GM19463 (cell line): ENCODE results near the gene PITPNC1.
"Not testable (repeated sequence)": the region's sequence is repeated elsewhere in the genome, so short reads cannot be mapped to it uniquely, and the experiment has no call there.

Experiments
- ATAC-seq: cut with Tn5 transposase; IDR thresholded peaks from one replicate; pipeline ENCODE4 v1.9.1; 2021; ENCODE audit warnings: mild to moderate bottlenecking, moderate library complexity; ENCODE audit not compliant: unreplicated experiment

PITPNC1 gene

GRCh38 chr17:67376737-67377487, at the start of gene PITPNC1:
Gene PITPNC1 (plus strand): TSS chr17:67377281.
- peak; percentile 66 for ATAC-seq

DNA sequence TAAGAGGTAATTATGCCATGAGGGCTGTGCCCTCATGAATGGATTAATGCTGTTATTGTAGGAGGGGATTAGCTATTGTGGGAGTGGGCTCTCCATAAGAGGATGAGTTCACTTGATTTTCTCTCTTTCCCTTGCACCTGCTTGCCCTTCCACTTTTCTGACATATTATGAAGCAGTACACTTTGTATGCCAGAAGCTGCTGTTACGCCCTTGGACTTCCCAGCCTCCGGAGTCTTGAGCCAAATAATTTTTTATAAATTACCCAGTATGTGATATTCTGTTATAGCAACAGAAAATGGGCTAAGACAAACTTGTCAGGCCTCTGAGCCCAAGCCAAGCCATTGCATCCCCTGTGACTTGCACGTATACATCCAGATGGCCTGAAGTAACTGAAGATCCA, 49.1 kb upstream of the PITPNC1 start:
- no peak for ATAC-seq

GRCh38 chr17:67331381-67332161, 45.5 kb upstream of the PITPNC1 start:
- ATAC-seq, result not testable (repeated sequence)

DNA sequence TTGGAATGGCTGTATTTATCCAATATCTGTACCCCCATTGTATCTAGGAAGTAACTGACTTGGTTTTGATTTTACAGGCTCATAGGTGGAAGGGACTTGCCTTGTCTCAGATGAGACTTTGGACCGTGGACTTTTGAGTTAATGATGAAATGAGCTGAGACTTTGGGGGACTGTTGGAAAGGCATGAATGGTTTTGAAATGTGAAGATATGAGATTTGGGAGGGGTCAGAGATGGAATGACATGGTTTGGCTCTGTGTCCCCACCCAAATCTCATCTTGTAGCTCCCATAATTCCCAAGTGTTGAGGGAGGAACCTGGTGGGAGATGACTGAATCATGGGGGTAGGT, 44.9 kb upstream of the PITPNC1 start:
- ATAC-seq, result not testable (repeated sequence)

GRCh38 chr17:67335245-67335835, 41.7 kb upstream of the PITPNC1 start:
- ATAC-seq, result no peak

- ATAC-seq, result no peak
These were observed 40.2 kb upstream of the PITPNC1 start for GRCh38 chr17:67336859-67337258.

DNA sequence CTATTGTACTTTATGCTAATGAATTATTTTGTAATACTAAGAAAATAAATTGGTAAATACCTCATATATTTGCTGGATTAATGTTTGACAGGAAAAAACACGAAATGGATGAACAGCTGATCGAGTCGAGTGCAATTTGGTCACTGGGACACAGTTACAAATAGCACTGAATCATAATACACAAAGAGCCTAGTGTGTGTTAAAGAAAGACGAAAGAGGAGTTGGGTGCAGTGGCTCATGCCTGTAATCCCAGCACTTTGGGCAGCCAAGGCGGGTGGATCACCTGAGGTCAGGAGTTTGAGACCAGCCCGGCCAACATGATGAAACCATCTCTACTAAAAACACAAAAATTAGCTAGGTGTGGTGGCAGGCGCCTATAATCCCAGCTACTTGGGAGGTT, 38.7 kb upstream of the PITPNC1 start:
- ATAC-seq, result not testable (repeated sequence)

DNA sequence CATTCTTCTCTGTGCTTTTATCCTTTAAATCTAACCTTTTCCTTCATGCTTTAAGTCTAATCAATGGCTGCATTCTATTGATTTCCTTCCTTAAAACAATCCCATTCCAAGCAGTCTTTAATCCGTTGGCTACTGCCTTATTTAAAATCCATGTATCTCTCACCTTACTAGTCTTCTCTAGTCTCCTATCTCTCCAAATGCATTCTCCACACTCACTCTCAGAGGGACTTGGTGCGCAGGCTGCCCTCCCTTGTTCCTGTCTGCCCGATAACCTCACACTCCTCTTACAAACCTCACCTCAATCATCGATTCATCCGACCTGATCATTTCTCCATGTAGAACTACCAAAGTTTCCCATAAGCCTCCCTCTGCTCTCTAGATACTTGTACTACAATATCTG, 33.8 kb upstream of the PITPNC1 start:
- no peak for ATAC-seq

- no peak for ATAC-seq
These were observed 29.3 kb upstream of the PITPNC1 start for GRCh38 chr17:67347826-67348225.

DNA sequence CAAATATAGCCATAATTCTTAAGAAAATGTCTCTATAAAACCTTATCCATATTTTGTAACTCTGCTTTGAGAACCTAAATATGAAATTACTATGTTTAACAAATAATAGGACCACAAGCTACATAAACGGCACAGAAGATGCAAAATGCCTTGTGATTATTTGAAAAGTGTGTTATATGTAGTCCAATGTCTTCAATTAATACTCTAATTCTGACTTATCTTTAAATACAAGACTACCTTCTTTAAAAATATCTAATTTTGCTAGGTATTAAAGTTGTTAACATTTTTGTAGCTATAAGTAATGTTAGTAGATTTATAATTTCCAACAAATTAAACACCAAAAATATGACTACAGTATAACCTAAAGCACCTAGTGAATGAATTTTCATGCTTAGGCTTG, 27.7 kb upstream of the PITPNC1 start:
- no peak for ATAC-seq

DNA sequence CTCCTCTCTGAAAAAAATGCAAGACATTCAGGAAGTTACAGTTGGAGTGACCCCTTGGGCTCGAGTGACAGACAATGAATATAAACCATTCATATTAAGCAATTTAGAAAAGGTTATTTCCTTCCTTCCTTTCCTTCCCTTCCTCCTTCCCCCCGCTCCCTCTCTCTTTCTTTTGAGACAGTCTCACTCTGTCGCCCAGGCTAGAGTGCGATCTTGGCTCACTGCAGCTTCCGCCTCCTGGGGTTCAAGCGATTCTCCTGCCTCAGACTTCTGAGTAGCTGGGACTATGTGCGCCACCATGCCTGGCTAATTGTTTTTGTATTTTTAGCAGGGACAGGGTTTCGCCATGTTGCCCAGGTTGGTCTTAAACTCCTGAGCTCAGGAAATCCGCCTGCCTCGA, 23.9 kb upstream of the PITPNC1 start:
- no peak for ATAC-seq

GRCh38 chr17:67353929-67354574, 23.0 kb upstream of the PITPNC1 start:
- no peak for ATAC-seq

- ATAC-seq, result no peak
These were observed 18.5 kb upstream of the PITPNC1 start for GRCh38 chr17:67358612-67359011.

DNA sequence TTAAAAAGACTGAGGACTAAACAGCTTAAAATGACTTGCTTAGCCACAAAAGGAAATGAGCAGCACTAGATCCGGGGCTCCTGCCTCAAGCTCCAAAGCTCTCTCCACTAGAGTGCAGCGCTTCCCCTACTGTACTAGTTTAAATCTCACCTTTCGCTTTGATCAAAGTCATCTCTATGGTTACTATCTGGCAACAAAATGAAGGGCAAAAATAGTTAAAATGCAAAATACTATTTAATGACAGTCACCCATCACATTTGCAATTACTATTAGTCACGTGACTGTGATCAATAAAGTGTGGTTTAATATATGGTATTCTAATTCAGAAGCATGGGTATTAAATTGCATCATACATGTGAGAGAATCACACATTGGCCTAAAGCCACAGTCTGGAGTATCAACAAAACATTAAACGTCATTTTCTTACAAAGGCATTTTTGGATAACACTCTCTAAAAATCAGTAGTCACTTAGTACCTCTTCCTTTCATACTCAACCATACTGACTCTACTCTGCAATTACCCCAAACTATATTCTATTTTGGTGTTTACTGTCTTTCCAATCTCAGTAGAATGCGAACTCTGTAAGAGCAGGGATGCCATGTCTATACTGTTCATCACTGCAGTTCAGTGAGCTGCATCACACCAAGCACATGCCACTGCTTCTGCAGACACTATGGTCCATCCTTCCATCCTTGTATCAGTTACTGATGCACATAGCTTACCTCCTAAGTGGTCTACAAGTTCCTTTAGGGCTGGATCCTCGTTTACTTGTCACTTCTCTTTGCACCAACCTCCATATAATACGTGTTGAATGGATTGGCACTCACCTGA, 16.9 kb upstream of the PITPNC1 start:
- no peak for ATAC-seq

DNA sequence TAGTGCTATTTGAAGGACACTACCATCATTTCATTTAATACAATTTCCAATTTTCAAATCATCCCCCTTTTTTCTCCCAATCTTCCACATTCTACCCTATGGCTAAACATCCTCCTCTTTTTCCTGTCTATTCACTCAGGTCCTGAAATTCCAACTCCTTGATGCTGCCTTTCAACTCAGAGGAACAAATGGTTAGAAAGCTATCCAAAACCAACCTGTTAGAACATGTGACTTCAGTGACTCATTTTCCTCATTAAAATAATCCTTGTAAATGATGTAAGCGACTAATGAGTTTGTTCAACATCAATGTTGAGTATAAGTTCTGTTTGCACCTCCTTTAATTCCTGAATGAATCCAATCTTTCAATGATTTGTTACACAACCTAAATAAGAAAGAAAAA, 16.2 kb upstream of the PITPNC1 start:
- no peak for ATAC-seq

DNA sequence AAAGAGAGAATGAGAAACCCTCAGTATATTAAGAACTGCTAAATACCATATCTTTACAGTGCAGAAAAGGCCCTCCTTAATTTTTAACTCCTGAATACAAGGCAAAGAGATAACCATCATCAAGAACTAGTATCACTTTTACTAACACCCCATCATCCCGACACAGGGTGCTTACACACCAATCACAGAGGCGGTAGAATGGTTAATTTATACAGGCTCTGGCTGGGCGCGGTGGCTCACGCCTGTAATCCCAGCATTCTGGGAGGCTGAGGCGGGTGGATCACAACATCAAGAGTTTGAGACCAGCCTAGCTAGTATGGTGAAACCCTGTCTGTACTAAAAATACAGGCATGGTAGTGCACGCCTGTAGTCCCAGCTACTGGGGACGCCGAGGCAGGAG, 14.9 kb upstream of the PITPNC1 start:
- no peak for ATAC-seq

GRCh38 chr17:67364847-67365737, 12.0 kb upstream of the PITPNC1 start:
- ATAC-seq, result no peak

DNA sequence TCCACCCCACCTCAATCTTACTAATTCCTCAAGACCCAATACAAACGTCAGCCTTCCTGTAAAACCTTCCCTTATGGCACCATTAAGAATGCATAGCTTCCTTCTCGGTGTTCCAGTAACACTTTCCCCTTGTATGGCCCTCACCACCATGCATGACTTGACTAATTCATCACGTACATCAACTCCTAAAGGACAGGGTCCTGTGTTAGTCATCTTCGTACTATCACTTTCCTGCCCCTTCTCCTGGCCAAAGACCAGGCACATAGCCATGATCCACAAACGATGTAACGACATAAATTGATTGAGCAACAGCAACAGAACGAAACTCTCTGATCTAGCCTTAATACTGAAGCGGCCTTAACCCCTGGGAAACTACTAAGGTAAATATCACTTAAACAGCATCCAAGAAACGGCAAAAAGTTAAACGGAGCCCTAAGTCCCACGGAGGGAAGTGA, 11.3 kb upstream of the PITPNC1 start:
- no peak for ATAC-seq
